ENCODE results near the gene APBA2.
A peak's percentile ranks its signal among the peaks of the same experiment; 100 is the strongest.
"Not testable (repeated sequence)": the region's sequence is repeated elsewhere in the genome, so short reads cannot be mapped to it uniquely, and the experiment has no call there.

Gene APBA2

DNA sequence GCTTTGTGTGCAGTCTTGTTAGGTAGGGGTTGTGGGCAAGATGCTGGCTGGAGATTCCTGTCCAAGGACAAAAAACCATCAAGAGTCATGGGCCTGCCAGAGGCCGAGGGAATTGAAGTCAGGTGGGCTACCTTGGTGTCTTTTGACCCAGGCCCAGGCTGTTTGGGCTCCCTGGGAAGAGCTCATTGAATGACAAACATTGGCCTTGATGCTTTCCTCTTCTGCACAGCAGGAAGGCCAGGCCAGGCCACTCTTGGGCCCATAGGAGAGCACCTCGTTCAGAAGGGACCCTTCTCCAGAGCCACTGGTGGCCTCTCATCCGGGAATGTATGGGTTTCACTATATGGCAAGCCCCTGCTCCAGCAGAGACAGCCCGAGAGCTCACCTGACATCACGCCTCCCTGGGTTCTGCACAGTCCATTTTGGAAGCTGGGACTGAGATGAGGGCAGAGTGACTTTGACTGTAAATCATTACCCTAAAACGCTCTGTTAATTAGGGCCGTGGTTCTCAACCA is 214.8 kb downstream of the APBA2 start:
- Mint-ChIP-seq H3K27ac (peak overlapping the region in 1 of 3 experiments; percentile 15), H3K9me3 (no peaks in the 10 kb centered on the region), H3K27me3 (ENCODE audit: low read depth) (peaks cover 3% of the 10 kb centered on the region), H3K36me3 (ENCODE audit: low read depth) (peaks cover 4% of the 10 kb centered on the region), H3K4me3 (no peak overlapping the region), H3K4me1 (no peaks in the 10 kb centered on the region)
- TF ChIP-seq, protein P1, sequence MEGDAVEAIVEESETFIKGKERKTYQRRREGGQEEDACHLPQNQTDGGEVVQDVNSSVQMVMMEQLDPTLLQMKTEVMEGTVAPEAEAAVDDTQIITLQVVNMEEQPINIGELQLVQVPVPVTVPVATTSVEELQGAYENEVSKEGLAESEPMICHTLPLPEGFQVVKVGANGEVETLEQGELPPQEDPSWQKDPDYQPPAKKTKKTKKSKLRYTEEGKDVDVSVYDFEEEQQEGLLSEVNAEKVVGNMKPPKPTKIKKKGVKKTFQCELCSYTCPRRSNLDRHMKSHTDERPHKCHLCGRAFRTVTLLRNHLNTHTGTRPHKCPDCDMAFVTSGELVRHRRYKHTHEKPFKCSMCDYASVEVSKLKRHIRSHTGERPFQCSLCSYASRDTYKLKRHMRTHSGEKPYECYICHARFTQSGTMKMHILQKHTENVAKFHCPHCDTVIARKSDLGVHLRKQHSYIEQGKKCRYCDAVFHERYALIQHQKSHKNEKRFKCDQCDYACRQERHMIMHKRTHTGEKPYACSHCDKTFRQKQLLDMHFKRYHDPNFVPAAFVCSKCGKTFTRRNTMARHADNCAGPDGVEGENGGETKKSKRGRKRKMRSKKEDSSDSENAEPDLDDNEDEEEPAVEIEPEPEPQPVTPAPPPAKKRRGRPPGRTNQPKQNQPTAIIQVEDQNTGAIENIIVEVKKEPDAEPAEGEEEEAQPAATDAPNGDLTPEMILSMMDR (IDR thresholded peaks at IDR 0.05; ENCODE audit: unreplicated experiment in 3 of 3), result no peak

DNA sequence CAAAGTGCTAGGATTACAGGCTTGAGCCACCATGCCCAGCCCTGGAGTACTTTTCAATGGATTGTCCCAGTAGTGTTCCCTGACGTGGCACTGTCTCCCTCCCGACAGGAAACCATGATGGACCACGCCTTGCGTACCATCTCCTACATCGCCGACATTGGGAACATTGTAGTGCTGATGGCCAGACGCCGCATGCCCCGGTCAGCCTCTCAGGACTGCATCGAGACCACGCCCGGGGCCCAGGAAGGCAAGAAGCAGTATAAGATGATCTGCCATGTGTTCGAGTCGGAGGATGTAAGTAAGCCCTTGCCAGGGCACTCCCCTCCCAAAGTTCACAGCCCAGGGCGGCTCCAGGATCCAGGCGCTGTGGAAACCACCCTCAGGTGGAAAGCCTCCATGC is 215.7 kb downstream of the APBA2 start:
- no peak overlapping the region for H3K4me3 Mint-ChIP-seq
- H3K27me3 Mint-ChIP-seq (ENCODE audit: low read depth), result peaks cover 3% of the 10 kb centered on the region
- H3K4me1 Mint-ChIP-seq, result no peaks in the 10 kb centered on the region
- TF ChIP-seq, protein P1 (IDR thresholded peaks at IDR 0.05; ENCODE audit: unreplicated experiment in 3 of 3), result no peak
- peaks cover 10% of the 10 kb centered on the region for H3K36me3 Mint-ChIP-seq (ENCODE audit: low read depth)
- H3K9me3 Mint-ChIP-seq, result no peaks in the 10 kb centered on the region
- H3K27ac Mint-ChIP-seq, result no peak overlapping the region

DNA sequence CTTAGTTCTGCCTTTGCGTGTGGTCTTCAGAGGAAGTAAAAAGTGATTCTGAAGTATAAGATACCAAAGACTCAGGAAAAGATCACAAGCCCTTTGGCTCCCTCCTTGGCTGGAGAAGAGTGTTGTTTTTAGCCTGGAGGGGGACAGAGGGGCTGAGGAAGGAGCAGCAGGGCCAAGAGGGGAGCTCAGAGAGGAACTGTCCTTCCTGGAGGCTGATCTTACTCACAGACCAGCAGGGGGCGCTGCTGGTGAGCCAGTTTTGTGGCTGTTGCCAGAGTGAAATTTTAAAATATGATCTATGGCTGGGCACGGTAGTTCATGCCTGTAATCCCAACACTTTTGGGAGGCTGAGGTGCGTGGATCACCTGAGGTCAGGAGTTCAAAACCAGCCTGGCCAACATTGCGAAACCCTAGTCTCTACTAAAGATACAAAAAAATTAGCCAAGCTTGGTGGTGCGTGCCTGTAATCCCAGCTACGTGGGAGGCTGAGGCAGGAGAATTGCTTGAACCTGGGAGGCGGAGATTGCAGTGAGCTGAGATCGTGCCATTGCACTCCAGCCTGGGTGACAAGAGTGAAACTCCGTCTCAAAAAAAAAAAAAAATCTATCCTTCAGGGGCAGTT is 216.5 kb downstream of the APBA2 start:
- H3K9me3 Mint-ChIP-seq; H3K27me3 Mint-ChIP-seq (ENCODE audit: low read depth); H3K27ac Mint-ChIP-seq; H3K36me3 Mint-ChIP-seq (ENCODE audit: low read depth); H3K4me1 Mint-ChIP-seq: not testable (repeated sequence)
- peak overlapping the region; percentile 42 to 65 (median 43) for H3K4me3 Mint-ChIP-seq
- TF ChIP-seq, protein P1 (IDR thresholded peaks at IDR 0.05; ENCODE audit: unreplicated experiment in 3 of 3), result peak; percentile 61 to 65 (median 62)

DNA sequence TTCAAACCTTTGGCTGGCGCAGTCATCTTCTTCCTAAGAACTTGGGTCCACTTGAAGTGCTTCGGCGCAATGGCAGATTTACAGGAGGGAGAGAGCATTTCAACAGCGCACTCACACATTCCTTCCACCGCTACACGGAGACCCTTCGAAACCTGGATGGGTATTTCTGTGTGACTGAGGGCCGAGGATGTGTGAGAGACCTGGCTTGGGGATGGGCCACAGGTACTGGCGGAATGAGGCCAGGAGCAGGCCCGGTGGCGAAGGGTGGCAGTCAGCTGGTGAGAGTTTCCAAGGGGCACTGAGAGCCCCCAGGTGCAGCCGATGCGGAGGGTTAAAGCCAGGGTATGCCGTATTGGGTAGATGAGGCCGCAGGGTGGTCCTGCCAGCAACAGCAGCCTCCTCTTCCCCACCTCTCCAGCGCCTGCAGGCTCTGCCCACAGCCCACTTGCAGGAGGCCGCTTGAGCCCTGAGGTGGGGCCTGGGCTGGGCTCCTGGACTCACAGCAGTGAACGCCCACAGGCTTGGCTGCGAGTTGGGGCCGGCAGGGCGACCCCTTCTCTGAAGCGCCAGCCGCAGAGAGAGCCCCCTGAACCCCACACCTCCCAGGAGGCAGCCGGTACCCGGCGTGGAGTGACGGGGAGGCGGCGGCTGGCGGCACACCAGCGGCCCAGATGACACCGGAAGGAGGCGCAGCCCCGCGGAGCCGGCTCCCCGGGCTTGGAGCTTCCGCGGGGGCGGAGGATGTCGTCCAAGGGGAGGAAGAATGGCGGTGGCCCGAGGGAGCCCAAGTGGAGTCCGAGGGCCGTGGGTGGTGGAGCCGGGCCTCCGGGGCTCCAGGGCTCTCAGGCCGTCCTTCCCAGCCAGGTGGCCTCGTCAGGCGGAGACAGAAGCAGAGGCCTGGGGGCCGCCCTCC is 217.4 kb downstream of the APBA2 start:
- H3K9me3 Mint-ChIP-seq, result no peaks in the 10 kb centered on the region
- H3K27ac Mint-ChIP-seq, result no peak overlapping the region
- no peaks in the 10 kb centered on the region for H3K4me1 Mint-ChIP-seq
- TF ChIP-seq, protein P1 (IDR thresholded peaks at IDR 0.05; ENCODE audit: unreplicated experiment in 3 of 3), result no peak
- peaks cover 10% of the 10 kb centered on the region for H3K36me3 Mint-ChIP-seq (ENCODE audit: low read depth)
- peak overlapping the region; percentile 32 to 59 (median 42) for H3K4me3 Mint-ChIP-seq
- peaks cover 3% of the 10 kb centered on the region for H3K27me3 Mint-ChIP-seq (ENCODE audit: low read depth)

DNA sequence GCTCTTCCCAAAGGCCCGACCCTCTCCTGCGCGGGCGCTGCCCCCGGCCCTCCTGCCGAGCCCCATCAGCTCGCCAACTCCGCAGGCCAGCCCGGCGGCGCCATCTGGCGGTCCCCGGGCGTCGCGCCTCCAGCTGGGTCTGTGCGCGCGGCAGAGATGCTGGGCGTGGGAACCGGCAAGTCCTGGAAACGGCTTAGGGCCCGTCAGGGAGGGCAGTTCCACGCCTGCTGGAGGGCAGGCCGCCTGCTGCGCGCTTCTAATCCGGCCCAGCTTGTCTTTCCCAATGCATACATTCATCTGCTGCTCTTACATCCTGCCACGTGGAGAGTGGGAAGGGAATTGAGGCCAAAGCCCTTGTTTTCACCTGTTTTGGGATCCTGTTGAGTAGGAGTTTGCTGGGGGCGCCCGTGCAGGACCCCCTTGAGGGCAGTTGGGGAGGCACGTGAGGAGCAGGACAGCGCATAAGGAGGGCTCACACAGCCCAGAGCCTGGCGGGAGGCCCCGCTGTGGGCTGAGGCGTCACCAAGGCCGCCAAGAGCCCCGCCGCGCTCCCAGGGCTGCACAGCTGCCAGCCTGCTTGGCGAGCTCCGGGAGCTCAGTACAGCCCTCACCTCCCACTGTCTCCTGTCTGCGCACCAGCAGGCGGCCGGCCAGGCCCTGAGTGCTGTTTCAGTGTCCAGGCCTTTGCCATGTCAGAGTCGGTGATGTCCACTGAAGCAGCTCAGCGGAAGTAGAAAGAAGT is 218.2 kb downstream of the APBA2 start:
- no peaks in the 10 kb centered on the region for H3K9me3 Mint-ChIP-seq

More for the DNA sequence above, 218.2 kb downstream of the APBA2 start:
- H3K4me3 Mint-ChIP-seq, result no peak overlapping the region
- H3K27ac Mint-ChIP-seq, result no peak overlapping the region
- TF ChIP-seq, protein P1 (IDR thresholded peaks at IDR 0.05; ENCODE audit: unreplicated experiment in 3 of 3), result peak; percentile 92 to 96 (median 94)
- H3K36me3 Mint-ChIP-seq (ENCODE audit: low read depth), result peaks cover 10% of the 10 kb centered on the region
- peaks cover 3% of the 10 kb centered on the region for H3K27me3 Mint-ChIP-seq (ENCODE audit: low read depth)
- no peaks in the 10 kb centered on the region for H3K4me1 Mint-ChIP-seq
